Stimulated activated CD8-positive, alpha-beta memory T cell treated with anti-CD3 and anti-CD28 coated beads, Interleukin-7, amount 100 ng/mL, for 4 hours (primary cell): Measurements from ENCODE around the gene ZNF750.

Source experiments
- DNase-seq, 2 donors: peaks; one replicate each; pipeline ENCODE4 v3.0.0-alpha.2; 2020; ENCODE audit warnings: low read depth in 2 of 2

ZNF750 gene

DNA sequence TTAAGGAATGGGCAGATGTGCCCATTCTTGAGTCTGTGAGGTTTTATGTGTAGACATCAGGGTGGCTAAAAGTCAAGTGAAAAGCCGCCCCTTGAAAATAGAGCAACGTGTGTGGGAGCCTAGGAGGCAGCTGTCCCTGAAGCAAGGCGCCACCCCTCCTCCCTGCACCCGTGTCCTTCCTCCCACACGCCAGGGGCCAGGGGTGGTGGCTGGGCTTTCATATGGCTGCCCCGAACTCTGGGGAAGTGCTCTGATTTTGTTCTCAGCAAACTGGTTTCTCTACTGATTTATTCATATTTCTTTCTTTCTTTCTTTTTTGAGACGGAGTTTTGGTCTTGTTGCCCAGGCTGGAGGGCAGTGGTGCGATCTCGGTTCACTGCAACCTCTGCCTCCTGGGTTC, 4.7 kb downstream of the ZNF750 start:
- no peak for DNase-seq

- DNase-seq, result no peak
These were observed 6.8 kb downstream of the ZNF750 start for GRCh38 chr17:82832881-82833475.

- no peak for DNase-seq
These were observed 7.4 kb downstream of the ZNF750 start for GRCh38 chr17:82832411-82832810.

DNA sequence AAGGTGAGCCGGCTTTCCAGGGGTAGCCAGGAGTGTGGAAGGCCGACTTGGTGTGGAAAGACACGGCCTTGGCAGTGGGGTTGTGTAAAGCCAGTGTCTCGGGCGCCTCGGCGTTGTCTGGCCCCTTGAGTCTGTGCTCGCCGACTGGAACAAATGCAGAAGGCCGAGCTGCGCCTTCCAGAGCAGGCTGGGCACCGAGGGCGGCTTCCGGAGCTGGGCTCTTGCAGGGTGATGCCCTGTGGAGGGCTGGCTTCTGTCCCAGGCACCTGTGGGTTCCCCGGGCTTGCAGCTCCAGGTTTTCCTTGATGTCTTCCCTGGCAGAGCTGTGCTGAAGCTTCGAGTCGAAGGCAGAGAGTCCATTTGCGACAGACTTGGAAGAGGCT, 8.0 kb downstream of the ZNF750 start:
- no peak for DNase-seq

- DNase-seq, result no peak
These were observed 8.6 kb downstream of the ZNF750 start for GRCh38 chr17:82831041-82831817.

GRCh38 chr17:82830249-82830661, 9.6 kb downstream of the ZNF750 start:
- DNase-seq, result no peak

DNA sequence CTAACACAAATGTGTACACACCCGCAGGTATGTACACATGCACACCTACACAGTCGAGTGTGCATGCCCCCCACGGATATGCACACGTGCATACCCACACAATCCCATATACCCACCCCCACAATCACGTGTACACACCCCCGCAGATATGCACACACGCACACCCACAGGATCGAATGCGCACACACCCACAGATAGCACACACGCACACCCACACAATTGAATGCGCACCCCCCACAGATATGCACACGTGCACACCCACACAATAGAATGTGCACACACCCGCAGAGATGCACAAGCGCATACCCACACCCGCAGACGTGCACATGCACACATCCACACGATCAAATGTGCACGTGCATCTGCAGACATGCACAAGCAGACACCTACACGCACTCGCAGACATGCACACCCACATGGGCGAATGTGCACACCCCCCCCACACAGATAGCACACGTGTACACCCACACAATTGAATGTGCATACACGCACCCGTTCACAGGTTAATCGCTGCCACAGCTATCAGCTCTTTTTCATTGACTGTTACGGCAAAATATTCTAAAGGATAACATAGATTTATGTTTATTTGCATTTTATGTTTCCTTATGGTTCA, 10.8 kb downstream of the ZNF750 start:
- no peak for DNase-seq

- DNase-seq, result no peak
These were observed 12.9 kb downstream of the ZNF750 start for GRCh38 chr17:82826956-82827355.

DNA sequence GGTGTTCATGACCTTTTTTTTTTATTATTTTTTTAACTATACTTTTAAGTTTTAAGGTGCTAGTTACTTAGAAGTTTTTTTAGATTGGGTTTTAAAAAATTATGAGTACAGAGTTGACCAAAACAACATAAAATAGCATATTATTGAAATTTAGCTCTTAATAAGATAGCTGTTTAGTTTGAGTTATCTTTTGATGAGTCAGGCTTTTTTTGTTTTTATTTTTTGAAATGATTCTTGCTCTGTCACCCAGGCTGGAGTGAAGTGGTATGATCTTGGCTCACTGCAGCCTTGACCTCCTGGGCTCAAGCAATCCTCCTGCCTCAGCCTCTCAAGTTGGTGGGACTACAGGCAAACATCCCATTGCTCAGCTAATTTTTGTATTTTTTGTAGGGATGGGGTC, 13.6 kb downstream of the ZNF750 start:
- DNase-seq, result no peak

GRCh38 chr17:82825540-82826124, 14.2 kb downstream of the ZNF750 start:
- no peak for DNase-seq

DNA sequence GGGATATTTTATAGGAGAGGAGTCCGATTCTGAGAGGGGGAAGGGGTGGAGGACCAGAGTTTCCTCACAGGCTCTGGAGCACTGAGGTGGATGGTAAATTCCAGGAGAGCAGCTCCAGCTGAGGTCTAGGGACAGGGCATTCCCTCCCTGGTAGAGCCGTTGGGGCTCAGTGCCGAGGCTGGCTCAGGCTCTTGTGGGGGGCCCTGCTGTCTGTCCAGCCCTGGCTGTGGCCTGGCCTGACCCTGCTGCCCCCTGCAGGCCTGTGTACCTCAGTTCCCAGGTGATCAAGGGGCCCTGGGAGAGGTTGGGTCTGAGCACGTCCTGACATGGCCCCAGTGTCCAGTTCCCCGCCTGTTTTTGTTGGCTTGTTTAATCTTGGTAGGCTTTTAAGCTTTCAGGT, 16.8 kb downstream of the ZNF750 start:
- DNase-seq, result no peak

- no peak for DNase-seq
These were observed 17.5 kb downstream of the ZNF750 start for GRCh38 chr17:82822281-82822680.

- no peak for DNase-seq
These were observed 18.3 kb downstream of the ZNF750 start for GRCh38 chr17:82821554-82821953.

- no peak for DNase-seq
These were observed 19.3 kb downstream of the ZNF750 start for GRCh38 chr17:82820278-82821251.

DNA sequence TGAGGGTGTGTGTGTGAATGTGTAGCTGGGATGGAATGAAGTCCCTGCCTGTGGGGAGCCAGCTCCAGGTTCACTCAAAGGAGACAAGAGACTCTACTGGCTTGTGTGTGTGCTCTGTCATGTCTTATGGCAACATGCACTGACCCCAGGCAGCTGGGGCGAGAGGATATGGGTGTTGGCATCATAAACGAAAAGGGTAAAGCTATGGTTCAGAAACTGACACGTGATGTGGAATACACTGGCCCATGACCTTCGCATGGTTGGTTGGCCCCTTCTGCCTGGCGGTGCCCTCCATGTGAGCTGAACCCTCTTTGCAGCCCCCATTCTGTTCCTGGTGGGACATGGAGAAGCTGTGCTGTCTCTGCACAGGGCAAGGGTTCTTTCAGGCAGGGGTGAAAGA, 21.9 kb downstream of the ZNF750 start:
- no peak for DNase-seq

GRCh38 chr17:82816358-82816757, 23.5 kb downstream of the ZNF750 start:
- DNase-seq, result no peak

DNA sequence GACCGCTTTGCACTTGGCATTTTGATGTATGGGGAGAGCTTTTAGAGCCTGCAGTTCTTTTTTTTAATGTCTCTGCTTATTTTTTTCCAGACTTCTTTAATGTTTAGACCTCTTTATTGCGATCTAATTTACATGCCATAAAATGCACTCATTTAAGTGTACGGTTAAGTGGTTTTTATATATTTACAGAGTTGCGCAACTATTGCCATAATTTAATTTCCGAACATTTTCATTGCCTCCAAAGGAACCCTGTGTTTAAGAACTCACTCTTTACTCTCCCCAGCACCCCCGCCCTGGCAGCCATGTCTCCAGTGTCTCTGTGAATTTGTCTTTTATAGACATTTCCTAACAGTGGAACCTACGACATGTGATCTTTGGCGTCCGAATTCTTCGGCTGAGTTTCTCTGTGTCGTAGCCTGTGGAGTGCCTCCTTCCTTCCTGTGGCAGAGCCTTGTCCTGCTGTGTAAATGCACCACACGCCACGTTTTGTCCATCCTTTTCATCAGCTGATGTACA, 24.0 kb downstream of the ZNF750 start:
- DNase-seq, result no peak

GRCh38 chr17:82815354-82815753, 24.5 kb downstream of the ZNF750 start:
- no peak for DNase-seq

GRCh38 chr17:82814834-82815233, 25.0 kb downstream of the ZNF750 start:
- no peak for DNase-seq

- DNase-seq, result no peak
These were observed 26.3 kb downstream of the ZNF750 start for GRCh38 chr17:82813299-82814051.

DNA sequence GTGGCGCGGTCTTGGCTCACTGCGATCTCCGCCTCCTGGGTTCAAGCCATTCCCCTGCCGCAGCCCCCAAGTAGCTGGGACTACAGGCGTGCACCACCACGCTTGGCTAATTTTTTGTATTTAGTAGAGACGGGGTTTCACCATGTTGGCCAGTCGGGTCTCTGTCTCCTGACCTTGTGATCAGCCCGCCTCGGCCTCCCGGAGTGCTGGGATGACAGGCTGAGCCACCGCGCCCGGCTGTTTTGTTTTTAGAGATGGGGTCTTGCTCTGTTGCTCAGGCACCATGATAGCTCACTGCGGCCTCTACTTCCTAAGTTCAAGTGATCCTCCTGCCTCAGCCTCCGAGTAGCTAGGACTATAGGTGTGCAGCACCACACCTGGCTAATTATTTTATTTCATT, 27.2 kb downstream of the ZNF750 start:
- no peak for DNase-seq
